ENCODE results near the gene RRM2. TPM values are rescaled to one million over a fixed set of nuclear protein-coding genes. Genes with fewer than 3 reads are reported as not detected.

Gene RRM2
- 374 TPM in 2 replicates for total RNA-seq

DNA sequence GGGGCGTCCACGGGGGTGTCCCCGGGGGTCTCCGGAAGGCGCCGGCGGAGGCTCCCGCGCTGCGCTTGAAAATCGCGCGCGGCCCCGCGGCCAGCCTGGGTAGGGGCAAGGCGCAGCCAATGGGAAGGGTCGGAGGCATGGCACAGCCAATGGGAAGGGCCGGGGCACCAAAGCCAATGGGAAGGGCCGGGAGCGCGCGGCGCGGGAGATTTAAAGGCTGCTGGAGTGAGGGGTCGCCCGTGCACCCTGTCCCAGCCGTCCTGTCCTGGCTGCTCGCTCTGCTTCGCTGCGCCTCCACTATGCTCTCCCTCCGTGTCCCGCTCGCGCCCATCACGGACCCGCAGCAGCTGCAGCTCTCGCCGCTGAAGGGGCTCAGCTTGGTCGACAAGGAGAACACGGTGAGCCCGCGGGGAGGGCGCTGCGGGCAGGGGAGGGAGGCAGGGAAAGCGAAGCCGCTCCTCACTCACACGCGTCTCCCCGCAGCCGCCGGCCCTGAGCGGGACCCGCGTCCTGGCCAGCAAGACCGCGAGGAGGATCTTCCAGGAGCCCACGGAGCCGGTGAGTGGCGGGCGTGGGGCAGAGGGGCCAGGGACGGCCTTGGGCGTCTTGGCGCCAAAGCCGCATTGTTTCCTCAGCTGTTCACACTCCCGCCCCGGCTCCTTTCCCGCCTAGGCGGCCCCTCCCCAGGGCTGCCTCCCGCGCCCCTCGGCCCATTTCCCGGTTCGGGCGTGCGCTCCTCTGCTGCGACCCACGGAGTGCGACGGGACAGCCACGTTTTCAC lies at the start of gene RRM2:
RRM2 (plus strand) TSS at position 240 of the 781 bp plus-strand sequence; CDS start at position 300, 60 bp downstream.
- Mint-ChIP-seq H3K9me3 (no peaks in the 10 kb centered on the region), H3K4me1 (ENCODE audit: low read depth) (peaks cover 45% of the 10 kb centered on the region), H3K27me3 (ENCODE audit: low read depth) (no peaks in the 10 kb centered on the region), H3K4me3 (ENCODE audit: low read depth) (peak within 1 kb of the TSS; percentile 99), H3K27ac (peak within 1 kb of the TSS; percentile 95), H3K36me3 (ENCODE audit: low read depth) (peaks cover 65% of the 10 kb centered on the region)
- DNase-seq (ENCODE audit: low spot score) = peak; percentile 94
- intact Hi-C loops (cut with micrococcal nuclease) = loop anchor here (1.0 to 5.0 kb wide), 7 partner anchors 145 to 700 kb away; partner anchors contain the start of genes CPSF3, IAH1 and ITGB1BP1

DNA sequence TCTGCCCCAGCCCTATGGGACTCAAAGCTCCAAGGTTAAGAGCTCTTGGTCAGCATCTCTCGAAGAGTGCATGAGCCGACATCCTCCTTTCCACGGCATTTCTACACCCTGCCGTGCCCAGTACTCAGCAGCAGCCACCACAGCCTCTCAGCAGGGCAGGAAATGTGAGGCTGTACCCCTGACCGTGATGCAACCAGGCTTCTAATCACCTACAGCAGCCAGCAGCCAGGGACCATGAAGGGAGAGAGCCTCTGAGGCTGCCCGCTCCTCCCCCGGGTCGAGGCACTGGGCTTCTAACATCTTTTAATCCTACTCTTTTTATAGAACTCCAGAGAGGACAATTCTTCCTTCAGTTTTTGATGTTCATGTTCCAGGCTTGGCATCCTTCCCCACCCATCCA lies 48.8 kb upstream of the RRM2 start:
- intact Hi-C loops (cut with micrococcal nuclease) = loop anchor here (2.0 kb wide), 1 partner anchor 45 kb away; no protein-coding TSS in a partner anchor
- Mint-ChIP-seq H3K4me3 (ENCODE audit: low read depth) (no peak overlapping the region), H3K36me3 (ENCODE audit: low read depth) (no peaks in the 10 kb centered on the region), H3K27me3 (ENCODE audit: low read depth) (peaks cover 52% of the 10 kb centered on the region), H3K4me1 (ENCODE audit: low read depth) (peaks cover 12% of the 10 kb centered on the region), H3K27ac (no peak overlapping the region), H3K9me3 (no peaks in the 10 kb centered on the region)
- DNase-seq (ENCODE audit: low spot score) = no peak

DNA sequence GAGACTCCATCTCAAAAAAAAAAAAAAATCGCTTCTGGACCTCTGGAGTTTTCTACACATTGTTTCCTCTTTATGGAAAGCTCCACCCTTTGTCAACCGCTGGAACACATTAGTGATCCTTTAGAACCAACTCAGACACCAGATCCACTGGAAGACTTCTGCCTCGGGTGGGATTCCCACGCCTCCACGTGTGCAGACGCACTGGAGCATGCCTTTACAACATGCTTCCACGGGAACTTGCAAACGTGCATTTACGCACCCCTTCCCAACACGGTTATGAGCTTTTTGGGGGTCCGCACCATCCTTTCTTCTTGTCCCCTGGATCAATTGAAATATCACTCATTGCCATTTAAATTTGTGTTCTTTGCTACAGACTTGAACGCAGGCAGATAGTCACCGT lies 47.4 kb upstream of the RRM2 start:
- Mint-ChIP-seq H3K4me1 (ENCODE audit: low read depth) (peaks cover 18% of the 10 kb centered on the region), H3K27ac (no peak overlapping the region), H3K27me3 (ENCODE audit: low read depth) (peaks cover 58% of the 10 kb centered on the region), H3K36me3 (ENCODE audit: low read depth) (peaks cover 3% of the 10 kb centered on the region), H3K9me3 (no peaks in the 10 kb centered on the region), H3K4me3 (ENCODE audit: low read depth) (no peak overlapping the region)
- no peak for DNase-seq (ENCODE audit: low spot score)
- intact Hi-C loops (cut with micrococcal nuclease) = no loop called here

DNA sequence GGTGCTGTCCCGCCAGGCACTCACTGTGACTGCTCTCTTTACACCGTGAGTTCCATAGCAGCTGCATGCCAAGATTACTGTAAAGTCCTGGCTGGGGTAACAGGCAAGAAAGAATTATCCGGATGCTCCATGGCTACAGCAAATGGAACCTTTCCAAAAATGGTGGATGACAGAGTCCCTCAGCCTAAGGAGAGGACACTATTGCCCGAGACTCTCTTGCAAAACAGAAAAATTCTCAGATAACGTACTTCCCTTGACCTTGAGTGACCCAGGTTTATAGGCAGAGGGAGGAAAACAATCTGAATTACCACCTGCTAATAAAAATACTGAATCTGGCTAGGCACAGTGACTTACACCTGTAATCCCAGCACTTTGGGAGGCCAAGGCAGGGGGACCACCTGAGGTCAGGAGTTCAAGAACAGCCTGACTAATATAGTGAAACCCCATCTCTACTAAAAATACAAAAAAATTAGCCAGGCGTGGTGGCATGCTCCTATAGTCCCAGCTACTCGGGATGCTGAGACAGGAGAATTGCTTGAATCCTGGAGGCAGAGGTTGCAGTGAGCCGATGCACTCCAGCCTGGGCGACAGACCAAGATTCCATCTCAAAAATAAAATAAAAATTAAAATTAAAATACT lies 46.8 kb upstream of the RRM2 start:
- H3K36me3 Mint-ChIP-seq (ENCODE audit: low read depth) = peaks cover 3% of the 10 kb centered on the region

DNA sequence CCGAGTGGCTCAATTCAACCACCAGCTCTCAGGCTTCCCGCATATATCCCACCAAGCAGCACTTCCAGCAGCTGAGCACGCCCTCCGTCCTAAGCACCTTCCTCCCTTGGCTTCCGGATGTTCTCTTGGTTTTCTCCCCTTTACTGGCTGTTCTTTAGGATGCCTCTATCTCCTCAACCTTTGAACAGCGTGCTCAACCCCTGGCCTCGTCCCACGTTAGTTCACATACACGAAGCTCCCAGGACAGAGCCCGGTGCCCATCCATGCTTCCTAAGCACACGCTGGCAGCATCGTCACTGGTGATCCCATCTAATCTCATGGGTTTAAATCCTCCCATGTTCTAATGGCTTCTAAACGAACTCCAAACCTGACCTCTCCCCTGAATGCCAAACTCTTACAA lies 46.0 kb upstream of the RRM2 start:
- H3K27me3 Mint-ChIP-seq (ENCODE audit: low read depth) = peaks cover 61% of the 10 kb centered on the region
- no peak overlapping the region for H3K27ac Mint-ChIP-seq
- intact Hi-C loops (cut with micrococcal nuclease) = no loop called here
- peaks cover 3% of the 10 kb centered on the region for H3K36me3 Mint-ChIP-seq (ENCODE audit: low read depth)
- DNase-seq (ENCODE audit: low spot score) = no peak
- H3K9me3 Mint-ChIP-seq = no peaks in the 10 kb centered on the region
- H3K4me3 Mint-ChIP-seq (ENCODE audit: low read depth) = no peak overlapping the region
- H3K4me1 Mint-ChIP-seq (ENCODE audit: low read depth) = peaks cover 23% of the 10 kb centered on the region

More for the DNA sequence above, 46.8 kb upstream of the RRM2 start:
- no peaks in the 10 kb centered on the region for H3K9me3 Mint-ChIP-seq
- no peak overlapping the region for H3K27ac Mint-ChIP-seq
- DNase-seq (ENCODE audit: low spot score) = no peak
- peaks cover 18% of the 10 kb centered on the region for H3K4me1 Mint-ChIP-seq (ENCODE audit: low read depth)
- H3K4me3 Mint-ChIP-seq (ENCODE audit: low read depth) = no peak overlapping the region
- peaks cover 58% of the 10 kb centered on the region for H3K27me3 Mint-ChIP-seq (ENCODE audit: low read depth)
- intact Hi-C loops (cut with micrococcal nuclease) = no loop called here

DNA sequence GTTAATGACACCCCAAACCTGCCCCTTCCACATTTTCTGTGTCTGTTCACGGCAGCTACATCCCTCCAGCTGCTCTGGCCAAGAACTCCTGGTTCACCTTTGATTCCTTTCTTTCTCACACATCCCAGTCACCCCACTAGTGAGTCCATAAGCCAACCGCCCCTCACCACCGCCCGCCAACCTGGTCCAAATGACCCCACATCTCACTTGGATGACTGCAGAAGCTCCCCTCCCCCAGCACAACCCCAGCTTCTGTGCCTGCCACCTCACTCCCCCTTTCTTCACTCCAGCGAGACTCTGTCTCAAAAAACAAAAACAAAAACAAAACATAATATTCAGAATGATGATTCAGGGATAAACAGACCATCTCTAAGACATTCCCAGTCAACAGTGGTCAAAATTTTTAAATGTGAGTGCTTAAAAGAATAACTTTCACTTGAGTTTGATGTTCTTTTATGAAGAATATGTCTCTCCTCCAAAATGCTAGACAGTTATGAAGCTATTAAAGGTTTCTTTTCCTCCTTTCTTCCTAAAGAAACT lies 45.5 kb upstream of the RRM2 start:
- no peak overlapping the region for H3K27ac Mint-ChIP-seq
- no peaks in the 10 kb centered on the region for H3K9me3 Mint-ChIP-seq
- no peak overlapping the region for H3K4me3 Mint-ChIP-seq (ENCODE audit: low read depth)
- peaks cover 64% of the 10 kb centered on the region for H3K27me3 Mint-ChIP-seq (ENCODE audit: low read depth)
- intact Hi-C loops (cut with micrococcal nuclease) = no loop called here
- peaks cover 23% of the 10 kb centered on the region for H3K4me1 Mint-ChIP-seq (ENCODE audit: low read depth)
- DNase-seq (ENCODE audit: low spot score) = no peak
- H3K36me3 Mint-ChIP-seq (ENCODE audit: low read depth) = peaks cover 3% of the 10 kb centered on the region

DNA sequence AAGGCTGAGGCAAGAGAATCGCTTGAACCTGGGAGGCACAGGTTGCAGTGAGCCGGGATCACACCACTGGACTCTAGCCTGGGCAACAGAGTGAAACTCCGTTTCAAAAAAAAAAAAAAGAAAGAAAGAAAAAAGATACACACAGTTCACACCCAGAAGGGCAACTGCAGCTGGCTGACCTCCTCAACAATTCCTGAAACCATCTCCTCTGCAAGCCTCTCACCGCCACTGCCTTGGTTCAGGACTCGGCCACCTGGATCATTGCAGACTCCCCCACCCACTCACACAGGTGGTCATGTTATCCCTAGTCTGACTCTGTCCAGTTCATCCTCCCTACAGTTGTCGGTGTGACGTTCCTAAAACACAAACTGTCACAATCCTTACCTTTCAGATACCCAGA lies 44.5 kb upstream of the RRM2 start:
- DNase-seq (ENCODE audit: low spot score) = no peak
- Mint-ChIP-seq H3K4me1 (ENCODE audit: low read depth) (peaks cover 19% of the 10 kb centered on the region), H3K4me3 (ENCODE audit: low read depth) (no peak overlapping the region), H3K27ac (no peak overlapping the region), H3K36me3 (ENCODE audit: low read depth) (peaks cover 3% of the 10 kb centered on the region), H3K27me3 (ENCODE audit: low read depth) (peaks cover 66% of the 10 kb centered on the region), H3K9me3 (no peaks in the 10 kb centered on the region)
- intact Hi-C loops (cut with micrococcal nuclease) = no loop called here

DNA sequence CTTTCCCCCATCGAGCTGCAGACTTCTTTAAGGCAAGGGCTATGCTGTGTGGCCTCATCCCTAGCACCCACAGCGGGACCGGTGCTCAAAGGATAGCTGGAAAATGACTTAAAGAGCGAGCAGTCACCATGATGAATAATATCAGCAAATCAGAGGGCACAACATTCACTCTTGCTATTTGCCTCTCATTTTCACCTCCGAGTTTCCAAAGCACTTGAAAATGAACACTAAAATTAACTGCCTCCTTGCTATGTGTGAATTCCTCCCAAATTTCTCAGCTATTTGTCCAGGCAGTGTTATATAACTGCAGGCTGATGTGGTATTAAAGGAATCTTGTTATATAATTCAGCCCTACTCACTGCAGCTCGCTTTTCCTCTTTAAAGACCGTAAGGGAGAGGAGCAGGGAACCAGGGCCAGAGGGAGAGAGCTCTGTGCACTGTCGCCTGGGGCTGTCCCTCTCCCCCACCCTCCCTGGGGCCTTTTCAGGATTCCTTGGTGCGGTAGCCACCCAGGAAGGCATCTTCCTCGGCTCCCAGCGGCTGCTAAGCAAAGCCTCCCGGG lies 43.8 kb upstream of the RRM2 start:
- Mint-ChIP-seq H3K27ac (peak overlapping the region; percentile 46), H3K27me3 (ENCODE audit: low read depth) (peaks cover 69% of the 10 kb centered on the region), H3K9me3 (no peaks in the 10 kb centered on the region), H3K4me1 (ENCODE audit: low read depth) (peaks cover 23% of the 10 kb centered on the region), H3K4me3 (ENCODE audit: low read depth) (peak overlapping the region; percentile 81), H3K36me3 (ENCODE audit: low read depth) (peaks cover 3% of the 10 kb centered on the region)
- no peak for DNase-seq (ENCODE audit: low spot score)
- intact Hi-C loops (cut with micrococcal nuclease) = no loop called here

DNA sequence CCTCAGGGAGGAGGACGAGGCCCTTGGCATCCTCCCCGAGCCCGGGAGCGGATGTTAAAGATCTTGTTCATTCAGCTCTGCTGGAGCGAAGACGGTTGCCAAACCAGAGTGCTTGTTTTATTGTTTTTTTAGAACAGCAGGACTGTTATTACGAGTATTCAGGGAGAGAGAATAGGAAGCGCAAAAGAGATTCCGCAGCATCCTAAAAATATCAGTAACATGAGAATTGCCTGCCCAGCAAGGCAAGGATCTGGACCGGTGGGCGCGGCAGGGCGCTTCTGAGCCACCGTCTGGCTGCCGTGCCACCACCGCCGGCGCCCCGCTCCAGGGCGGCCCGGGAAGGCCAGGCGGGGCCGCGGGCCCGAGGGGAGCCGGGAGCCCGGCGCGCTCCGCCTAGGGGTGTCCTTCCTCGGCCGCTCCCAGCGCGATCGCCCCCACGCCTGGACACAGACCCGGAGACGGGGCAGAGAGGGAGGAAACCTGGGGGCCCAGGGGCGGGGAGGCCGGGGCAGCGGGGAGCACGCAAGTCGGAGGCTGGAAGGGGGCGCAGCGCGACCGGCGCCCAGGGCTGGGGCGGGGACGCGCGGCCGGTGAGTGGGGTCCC lies 43.2 kb upstream of the RRM2 start:
- Mint-ChIP-seq H3K4me1 (ENCODE audit: low read depth) (peaks cover 27% of the 10 kb centered on the region), H3K36me3 (ENCODE audit: low read depth) (peaks cover 3% of the 10 kb centered on the region), H3K4me3 (ENCODE audit: low read depth) (peak overlapping the region; percentile 81), H3K27me3 (ENCODE audit: low read depth) (peaks cover 68% of the 10 kb centered on the region), H3K9me3 (no peaks in the 10 kb centered on the region), H3K27ac (peak overlapping the region; percentile 46)
- DNase-seq (ENCODE audit: low spot score) = no peak
- intact Hi-C loops (cut with micrococcal nuclease) = no loop called here

DNA sequence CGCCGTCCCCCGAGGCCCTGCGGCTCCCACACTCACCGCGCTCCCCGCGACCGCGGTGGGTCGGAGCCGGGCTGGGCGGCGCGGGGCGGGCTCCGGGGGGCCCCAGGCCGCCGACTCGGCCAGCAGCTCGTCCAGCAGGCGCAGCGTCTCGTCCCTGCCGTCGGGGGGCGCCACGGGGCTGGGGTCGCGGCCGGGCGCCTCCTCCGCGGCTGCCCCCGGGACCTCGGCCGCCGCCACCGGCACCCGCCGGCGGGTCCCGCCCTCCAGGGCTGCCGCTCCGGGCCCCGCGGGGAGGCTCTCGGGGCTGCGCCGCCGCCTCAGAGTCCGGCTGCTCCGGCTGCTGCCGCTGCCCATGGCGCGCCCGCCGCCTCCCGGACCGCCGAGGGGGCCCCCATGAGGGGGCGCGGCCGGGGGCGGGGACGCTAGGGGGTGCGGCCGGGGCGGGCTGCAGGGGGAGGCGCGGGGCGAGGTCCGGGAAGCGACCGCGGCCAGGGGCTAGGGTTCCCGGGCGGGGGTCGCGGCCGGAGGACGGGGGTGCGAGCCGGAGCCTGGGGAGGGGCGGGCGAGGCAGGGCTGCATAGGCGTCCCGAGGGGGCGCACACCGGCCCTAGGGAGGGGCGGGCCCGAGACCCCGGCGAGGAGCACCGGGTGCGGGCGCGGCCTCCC lies 42.5 kb upstream of the RRM2 start, which contains the start of gene CYS1:
CYS1 (minus strand) TSS at position 542 of the 666 bp plus-strand sequence; CDS start at position 354, 188 bp downstream.
- peaks cover 67% of the 10 kb centered on the region for H3K27me3 Mint-ChIP-seq (ENCODE audit: low read depth)
- peak within 1 kb of the TSS; percentile 46 for H3K27ac Mint-ChIP-seq
- peak within 1 kb of the TSS; percentile 81 for H3K4me3 Mint-ChIP-seq (ENCODE audit: low read depth)
- H3K36me3 Mint-ChIP-seq (ENCODE audit: low read depth) = peaks cover 3% of the 10 kb centered on the region
- intact Hi-C loops (cut with micrococcal nuclease) = loop anchor here (2.0 kb wide), 1 partner anchor 45 kb away; no protein-coding TSS in a partner anchor
- DNase-seq (ENCODE audit: low spot score) = no peak
- H3K4me1 Mint-ChIP-seq (ENCODE audit: low read depth) = peaks cover 29% of the 10 kb centered on the region
- no peaks in the 10 kb centered on the region for H3K9me3 Mint-ChIP-seq

DNA sequence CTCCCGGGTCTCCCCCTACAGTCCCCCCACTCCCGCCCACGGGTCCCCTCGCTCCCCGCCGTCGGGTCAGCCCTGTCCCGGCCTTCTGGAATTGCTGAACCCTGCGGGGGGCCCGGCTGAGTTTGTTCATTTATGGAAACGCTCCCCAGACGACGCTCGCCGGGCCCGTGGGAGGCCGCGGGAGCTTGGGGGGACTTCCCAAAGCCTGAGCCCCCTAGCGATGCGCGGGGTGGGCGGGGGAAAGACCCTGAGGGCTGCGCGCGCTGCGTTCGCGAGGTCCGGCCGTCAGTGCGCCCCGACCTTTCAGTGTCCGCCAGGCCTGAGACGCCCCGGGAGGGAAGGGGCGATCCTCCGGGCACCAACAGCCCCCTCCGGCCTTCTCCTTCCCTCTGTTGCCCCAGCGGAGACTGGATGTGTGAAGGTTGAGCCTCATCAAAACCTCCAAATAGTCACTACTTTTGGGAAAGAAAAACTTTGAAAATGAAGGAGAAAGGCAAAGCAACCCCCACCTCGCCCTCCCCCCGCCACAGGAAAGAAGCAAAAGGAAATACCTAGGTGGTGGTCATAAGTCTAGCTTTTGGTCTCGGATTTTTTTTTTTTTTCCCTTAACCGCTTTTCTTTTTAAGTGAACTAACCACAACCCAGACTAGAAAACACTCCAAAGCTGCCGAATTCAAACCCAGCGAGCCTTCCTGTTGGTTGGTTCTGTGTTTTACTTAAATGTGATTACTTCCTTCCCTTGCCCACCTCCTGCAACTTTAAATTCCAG lies 41.8 kb upstream of the RRM2 start:
- peaks cover 29% of the 10 kb centered on the region for H3K4me1 Mint-ChIP-seq (ENCODE audit: low read depth)
- H3K9me3 Mint-ChIP-seq = no peaks in the 10 kb centered on the region
- peaks cover 3% of the 10 kb centered on the region for H3K36me3 Mint-ChIP-seq (ENCODE audit: low read depth)
- H3K27me3 Mint-ChIP-seq (ENCODE audit: low read depth) = peaks cover 62% of the 10 kb centered on the region
- DNase-seq (ENCODE audit: low spot score) = no peak
- intact Hi-C loops (cut with micrococcal nuclease) = loop anchor here (2.0 kb wide), 1 partner anchor 44 kb away; no protein-coding TSS in a partner anchor
- peak overlapping the region; percentile 71 for H3K4me3 Mint-ChIP-seq (ENCODE audit: low read depth)
- no peak overlapping the region for H3K27ac Mint-ChIP-seq
